ENCODE measurements around the gene PYCARD. TPM values are rescaled to one million over a fixed set of nuclear protein-coding genes. Genes with fewer than 3 reads are reported as not detected.

Gene PYCARD
- 117 and 127 TPM in 2 replicates for total RNA-seq

DNA sequence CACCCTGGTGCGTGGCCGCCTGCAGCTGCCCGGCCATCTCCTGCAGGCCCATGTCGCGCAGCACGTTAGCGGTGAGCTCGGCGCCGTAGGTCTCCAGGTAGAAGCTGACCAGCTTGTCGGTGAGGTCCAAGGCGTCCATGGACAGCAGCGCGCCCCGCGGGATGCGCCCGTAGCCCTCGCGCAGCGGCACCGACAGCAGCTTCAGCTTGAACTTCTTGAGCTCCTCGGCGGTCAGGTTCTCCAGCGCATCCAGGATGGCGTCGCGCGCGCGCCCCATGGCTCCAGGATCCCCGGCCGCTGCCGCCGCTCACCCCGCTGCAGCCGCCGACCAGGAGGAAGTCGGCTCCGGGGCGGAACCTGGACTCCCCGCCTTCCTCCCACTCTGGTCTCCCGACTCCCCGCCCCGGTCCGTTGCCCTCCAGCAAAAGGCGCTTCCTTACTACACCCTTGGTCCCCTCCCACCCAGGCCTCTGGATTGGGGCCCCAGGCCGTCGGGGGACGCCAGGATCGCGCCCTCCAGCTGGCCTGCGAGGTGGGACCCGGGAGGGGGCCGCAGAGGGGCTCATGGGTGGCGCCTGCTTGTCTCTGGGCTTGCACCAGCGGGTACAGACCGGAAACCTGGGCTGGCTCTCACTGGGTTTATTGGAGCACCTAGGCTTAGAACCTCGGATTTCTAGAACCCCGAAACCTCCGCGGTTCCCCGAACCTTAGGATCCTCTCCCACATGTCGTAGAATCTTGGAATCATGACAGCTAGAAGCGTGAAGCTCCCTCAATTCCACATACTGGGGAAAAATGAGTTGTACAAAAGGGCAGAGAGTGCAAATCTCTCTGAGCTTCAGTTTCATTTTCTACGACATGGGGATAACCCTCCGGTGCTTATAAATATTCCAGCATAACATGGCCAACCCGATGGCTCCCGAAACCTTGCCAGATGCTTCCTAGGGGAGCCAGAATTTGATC is at the start of gene PYCARD:
Gene PYCARD (minus strand): TSS at position 347 of the 962 bp plus-strand sequence. CDS start 70 bp downstream, at position 277.

DNA sequence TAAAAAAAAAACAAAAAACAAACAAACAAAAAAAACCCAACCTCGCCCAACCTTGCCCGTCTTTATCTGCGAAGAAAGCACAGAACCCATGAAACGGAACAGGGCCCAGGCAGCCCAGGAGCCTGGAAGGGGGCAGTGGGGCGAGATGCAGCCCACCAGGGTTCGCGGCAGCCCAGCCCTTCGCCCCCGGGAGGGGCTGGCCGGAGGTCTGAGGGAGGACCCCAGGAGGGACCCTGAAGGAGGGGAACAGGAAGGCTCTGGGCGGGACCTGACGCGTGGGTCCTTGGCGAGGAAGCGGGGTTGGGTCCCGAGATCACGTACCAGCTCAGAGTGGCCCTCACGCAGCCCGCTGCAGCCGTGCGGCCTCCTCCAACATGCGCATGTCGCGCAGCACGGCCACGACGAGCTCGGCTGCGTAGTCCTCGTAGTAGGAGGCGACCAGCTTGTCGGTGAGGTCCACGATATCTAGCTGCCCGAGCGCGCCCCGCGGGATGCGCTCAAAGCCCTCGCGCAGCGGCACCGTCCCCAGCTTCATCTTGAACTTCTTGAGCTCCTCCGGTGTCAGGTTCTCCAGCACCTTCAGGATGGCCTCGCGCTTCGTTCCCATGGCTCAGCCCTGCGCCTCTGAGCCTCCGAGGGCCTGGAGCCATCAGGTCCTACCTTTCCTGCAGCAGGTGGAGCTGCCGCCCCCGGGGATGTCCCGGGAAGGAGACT is 14.0 kb upstream of the PYCARD start, which contains the start of gene PYDC1:
Gene PYDC1 (minus strand): TSS at position 714 of the 714 bp plus-strand sequence. CDS start 107 bp downstream, at position 607.

DNA sequence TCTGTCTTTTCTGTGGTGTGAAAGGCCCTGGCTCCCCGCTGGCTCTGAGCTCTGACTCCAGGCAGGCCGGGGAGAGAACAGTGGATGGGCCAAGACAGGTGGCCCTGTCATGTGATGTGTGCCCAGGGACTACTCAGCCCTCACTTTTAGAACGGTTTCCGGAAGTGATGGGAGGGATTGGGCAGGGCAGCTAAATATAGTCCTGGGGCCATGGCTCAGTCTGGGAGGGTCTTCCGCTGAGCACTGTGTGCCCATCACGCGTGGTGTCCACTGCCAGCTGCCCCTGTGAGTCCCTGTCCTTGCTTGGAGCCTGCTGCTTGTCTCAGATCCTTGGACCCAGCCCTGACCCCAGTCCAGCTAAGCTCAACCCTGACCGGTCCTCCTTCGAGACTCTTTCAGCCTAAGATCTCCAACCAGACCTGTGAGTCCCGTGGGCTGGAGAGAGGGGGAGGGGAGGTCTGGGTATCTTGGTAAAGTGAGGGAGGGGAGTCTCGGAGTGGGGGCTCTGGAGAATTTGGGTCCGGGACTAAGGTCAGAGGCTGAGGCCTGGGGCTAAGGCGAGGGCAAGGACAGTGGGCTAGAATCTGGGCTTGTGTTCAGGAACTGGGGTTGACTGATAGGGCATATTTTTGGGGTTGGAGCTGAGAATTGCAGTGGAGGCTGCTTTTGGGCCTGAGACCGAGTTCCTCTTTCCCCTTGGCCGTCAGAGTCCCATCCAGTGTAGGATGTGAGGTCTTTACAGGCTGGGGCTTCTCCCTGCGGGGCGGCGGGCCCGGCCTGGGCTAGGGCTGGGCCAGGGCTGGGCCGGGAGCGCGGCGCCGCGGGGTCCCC is 11.5 kb upstream of the PYCARD start, which contains the start of gene TRIM72:
Gene TRIM72 (plus strand): TSS at position 243 of the 831 bp plus-strand sequence. CDS start 620 bp downstream, outside the sequence.

GRCh38 chr16:31179747-31180459 is 22.7 kb downstream of the PYCARD start, which contains the start of gene FUS:
FUS (plus strand) TSS chr16:31180139; CDS start chr16:31180215, 76 bp downstream.

Other genes starting within 250 kb of the PYCARD start
- 3.4 and 4.6 TPM in 2 replicates for gene SETD1A, start 245.0 kb downstream of the PYCARD start, total RNA-seq
- 8.8 and 10.4 TPM in 2 replicates for gene HSD3B7, start 217.6 kb downstream of the PYCARD start, total RNA-seq
- 0.05 and 1.1 TPM in 2 replicates for gene STX1B, start 192.1 kb downstream of the PYCARD start, total RNA-seq
- 19.9 and 21.9 TPM in 2 replicates for gene STX4, start 169.2 kb downstream of the PYCARD start, total RNA-seq
- gene ZNF668, start 128.5 kb downstream of the PYCARD start, total RNA-seq: 12.2 and 32.0 TPM in 2 replicates
- 11.4 and 13.9 TPM in 2 replicates for gene ZNF646, start 128.3 kb downstream of the PYCARD start, total RNA-seq
- gene PRSS53, start 113.8 kb downstream of the PYCARD start, total RNA-seq: 0.65 and 0.78 TPM in 2 replicates
- gene VKORC1, start 108.0 kb downstream of the PYCARD start, total RNA-seq: 86.5 and 89.8 TPM in 2 replicates
- gene BCKDK, start 94.4 kb downstream of the PYCARD start, total RNA-seq: 60.4 and 70.8 TPM in 2 replicates
- gene KAT8, start 85.1 kb downstream of the PYCARD start, total RNA-seq: 16.9 and 30.6 TPM in 2 replicates
- 80.0 and 81.1 TPM in 2 replicates for gene PRSS8, start 67.0 kb downstream of the PYCARD start, total RNA-seq
- gene PRSS36, start 52.7 kb downstream of the PYCARD start, total RNA-seq: 0.07 TPM in 1 of 2 replicates, not detected in the other
- 46.6 and 58.3 TPM in 2 replicates for gene FUS, start 22.6 kb downstream of the PYCARD start, total RNA-seq
- gene TRIM72, start 11.4 kb upstream of the PYCARD start, total RNA-seq: 0.28 TPM in 1 of 2 replicates, not detected in the other
- not detected in 2 replicates for gene PYDC1, start 14.4 kb upstream of the PYCARD start, total RNA-seq
- 0.07 TPM in 1 of 2 replicates, not detected in the other for gene ITGAM, start 57.2 kb upstream of the PYCARD start, total RNA-seq
- gene ITGAX, start 152.4 kb upstream of the PYCARD start, total RNA-seq: not detected in 2 replicates
- not detected in 2 replicates for gene ITGAD, start 190.6 kb upstream of the PYCARD start, total RNA-seq
- gene COX6A2, start 225.6 kb upstream of the PYCARD start, total RNA-seq: not detected in 2 replicates
- 0.28 TPM in 1 of 2 replicates, not detected in the other for gene ZNF843, start 240.0 kb upstream of the PYCARD start, total RNA-seq